Neural cell (in vitro differentiated cells): ENCODE measurements around the gene CACNA1H.
"Not testable (repeated sequence)": the region's sequence is repeated elsewhere in the genome, so short reads cannot be mapped to it uniquely, and the experiment has no call there.

Source experiments
- EP300 ChIP-seq: fragments of 450-650 bp; conservative IDR thresholded peaks from 2 replicates; pipeline ENCODE4 v1.6.1; 2014; ENCODE audit warnings: antibody characterized with exemption, mild to moderate bottlenecking, moderate library complexity; ENCODE audit not compliant: poor library complexity, severe bottlenecking
- EZH2 ChIP-seq: fragments of 200-600, 300-800 bp; shearing (Covaris generic), sonication (generic); IDR thresholded peaks from 2 replicates; pipeline ENCODE4 v1.6.1; 2014; ENCODE audit warnings: antibody characterized with exemption, low read length, borderline replicate concordance, mild to moderate bottlenecking; ENCODE audit not compliant: insufficient read depth, poor library complexity, severe bottlenecking
- MXI1 ChIP-seq: fragments of 450-650 bp; conservative IDR thresholded peaks from 2 replicates; pipeline ENCODE4 v1.6.1; 2014; ENCODE audit warnings: antibody characterized with exemption, mild to moderate bottlenecking; ENCODE audit not compliant: poor library complexity, severe bottlenecking
- POLR2AphosphoS5 ChIP-seq: IDR thresholded peaks from 2 replicates; pipeline ENCODE4 v1.6.1; 2012
- RAD21 ChIP-seq: fragments of 450-650 bp; conservative IDR thresholded peaks from 2 replicates; pipeline ENCODE4 v1.6.1; 2014; ENCODE audit warnings: antibody characterized with exemption, mild to moderate bottlenecking, moderate library complexity
- SMC3 ChIP-seq: fragments of 450-650 bp; conservative IDR thresholded peaks from 2 replicates; pipeline ENCODE4 v1.6.1; 2014; ENCODE audit warnings: antibody characterized with exemption, mild to moderate bottlenecking, moderate library complexity; ENCODE audit not compliant: poor library complexity
- TAF1 ChIP-seq: IDR thresholded peaks from 2 replicates; pipeline ENCODE4 v1.6.1; 2012; ENCODE audit warnings: low read depth
- TF ChIP-seq, protein P1 (sequence below): fragments of 450-650 bp; IDR thresholded peaks from 2 replicates; pipeline ENCODE4 v1.5.1; 2014; ENCODE audit warnings: antibody characterized with exemption, mild to moderate bottlenecking, moderate library complexity; ENCODE audit not compliant: poor library complexity, severe bottlenecking
- TF ChIP-seq, protein P2 (sequence below): IDR thresholded peaks from 2 replicates; pipeline ENCODE4 v1.6.1; 2012; ENCODE audit warnings: borderline replicate concordance

GRCh38 chr16:1225728-1226311, 72.9 kb downstream of the CACNA1H start:
- TF ChIP-seq EZH2, POLR2AphosphoS5, EP300, MXI1, TAF1, RAD21, SMC3: not testable (repeated sequence)
- TF ChIP-seq, protein P1, sequence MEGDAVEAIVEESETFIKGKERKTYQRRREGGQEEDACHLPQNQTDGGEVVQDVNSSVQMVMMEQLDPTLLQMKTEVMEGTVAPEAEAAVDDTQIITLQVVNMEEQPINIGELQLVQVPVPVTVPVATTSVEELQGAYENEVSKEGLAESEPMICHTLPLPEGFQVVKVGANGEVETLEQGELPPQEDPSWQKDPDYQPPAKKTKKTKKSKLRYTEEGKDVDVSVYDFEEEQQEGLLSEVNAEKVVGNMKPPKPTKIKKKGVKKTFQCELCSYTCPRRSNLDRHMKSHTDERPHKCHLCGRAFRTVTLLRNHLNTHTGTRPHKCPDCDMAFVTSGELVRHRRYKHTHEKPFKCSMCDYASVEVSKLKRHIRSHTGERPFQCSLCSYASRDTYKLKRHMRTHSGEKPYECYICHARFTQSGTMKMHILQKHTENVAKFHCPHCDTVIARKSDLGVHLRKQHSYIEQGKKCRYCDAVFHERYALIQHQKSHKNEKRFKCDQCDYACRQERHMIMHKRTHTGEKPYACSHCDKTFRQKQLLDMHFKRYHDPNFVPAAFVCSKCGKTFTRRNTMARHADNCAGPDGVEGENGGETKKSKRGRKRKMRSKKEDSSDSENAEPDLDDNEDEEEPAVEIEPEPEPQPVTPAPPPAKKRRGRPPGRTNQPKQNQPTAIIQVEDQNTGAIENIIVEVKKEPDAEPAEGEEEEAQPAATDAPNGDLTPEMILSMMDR, result not testable (repeated sequence)
- TF ChIP-seq, protein P2, sequence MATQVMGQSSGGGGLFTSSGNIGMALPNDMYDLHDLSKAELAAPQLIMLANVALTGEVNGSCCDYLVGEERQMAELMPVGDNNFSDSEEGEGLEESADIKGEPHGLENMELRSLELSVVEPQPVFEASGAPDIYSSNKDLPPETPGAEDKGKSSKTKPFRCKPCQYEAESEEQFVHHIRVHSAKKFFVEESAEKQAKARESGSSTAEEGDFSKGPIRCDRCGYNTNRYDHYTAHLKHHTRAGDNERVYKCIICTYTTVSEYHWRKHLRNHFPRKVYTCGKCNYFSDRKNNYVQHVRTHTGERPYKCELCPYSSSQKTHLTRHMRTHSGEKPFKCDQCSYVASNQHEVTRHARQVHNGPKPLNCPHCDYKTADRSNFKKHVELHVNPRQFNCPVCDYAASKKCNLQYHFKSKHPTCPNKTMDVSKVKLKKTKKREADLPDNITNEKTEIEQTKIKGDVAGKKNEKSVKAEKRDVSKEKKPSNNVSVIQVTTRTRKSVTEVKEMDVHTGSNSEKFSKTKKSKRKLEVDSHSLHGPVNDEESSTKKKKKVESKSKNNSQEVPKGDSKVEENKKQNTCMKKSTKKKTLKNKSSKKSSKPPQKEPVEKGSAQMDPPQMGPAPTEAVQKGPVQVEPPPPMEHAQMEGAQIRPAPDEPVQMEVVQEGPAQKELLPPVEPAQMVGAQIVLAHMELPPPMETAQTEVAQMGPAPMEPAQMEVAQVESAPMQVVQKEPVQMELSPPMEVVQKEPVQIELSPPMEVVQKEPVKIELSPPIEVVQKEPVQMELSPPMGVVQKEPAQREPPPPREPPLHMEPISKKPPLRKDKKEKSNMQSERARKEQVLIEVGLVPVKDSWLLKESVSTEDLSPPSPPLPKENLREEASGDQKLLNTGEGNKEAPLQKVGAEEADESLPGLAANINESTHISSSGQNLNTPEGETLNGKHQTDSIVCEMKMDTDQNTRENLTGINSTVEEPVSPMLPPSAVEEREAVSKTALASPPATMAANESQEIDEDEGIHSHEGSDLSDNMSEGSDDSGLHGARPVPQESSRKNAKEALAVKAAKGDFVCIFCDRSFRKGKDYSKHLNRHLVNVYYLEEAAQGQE, result not testable (repeated sequence)
